CD14-positive monocyte (primary cell): ENCODE results near the gene CHRNA1. TPM values are rescaled to one million over a fixed set of nuclear protein-coding genes. Genes with fewer than 3 reads are reported as not detected.
"Not testable (repeated sequence)": the region's sequence is repeated elsewhere in the genome, so short reads cannot be mapped to it uniquely, and the experiment has no call there.

Experiments
- DNase-seq, 3 donors: peaks; one replicate each; pipeline ENCODE4 v3.0.0-alpha.2; 2011 to 2022
- H2AFZ ChIP-seq: 2 replicates; pipeline ENCODE4 v1.6.0; 2012; ENCODE audit warnings: mild to moderate bottlenecking, low read depth, low read length, inconsistent platforms; ENCODE audit not compliant: insufficient read depth, poor library complexity, severe bottlenecking
- H3K27ac ChIP-seq, 2 donors: 1 replicate in 1 of 2; 2 replicates in 1 of 2; pipeline ENCODE4 v1.5.1; 2012 to 2013; ENCODE audit warnings: low read length in 2 of 2, control low read depth in 1 of 2, inconsistent platforms in 1 of 2, low read depth in 1 of 2, mild to moderate bottlenecking in 1 of 2
- H3K27me3 ChIP-seq, 2 donors: one replicate each; pipeline versions ENCODE4 v1.6.0 to v1.6.1; 2011 to 2013; ENCODE audit warnings: low read length in 2 of 2; ENCODE audit not compliant: control insufficient read depth in 2 of 2, insufficient read depth in 2 of 2
- H3K36me3 ChIP-seq, 2 donors: replicated peaks in 1 of 2; 1 replicate in 1 of 2; 2 replicates in 1 of 2; pipeline versions ENCODE4 v1.5.1 to v1.6.1; 2012 to 2013; ENCODE audit warnings: low read length in 2 of 2, control low read depth in 1 of 2, inconsistent platforms in 1 of 2, mild to moderate bottlenecking in 1 of 2; ENCODE audit not compliant: insufficient read depth in 2 of 2, control insufficient read depth in 1 of 2
- H3K4me1 ChIP-seq, 2 donors: 1 replicate in 1 of 2; 2 replicates in 1 of 2; pipeline versions ENCODE4 v1.5.1 to v1.6.1; 2012 to 2013; ENCODE audit warnings: low read length in 2 of 2, control low read depth in 1 of 2, inconsistent platforms in 1 of 2, mild to moderate bottlenecking in 1 of 2, moderate library complexity in 1 of 2; ENCODE audit not compliant: insufficient read depth in 2 of 2, control insufficient read depth in 1 of 2
- H3K4me2 ChIP-seq: replicated peaks from 2 replicates; pipeline ENCODE3; 2012; ENCODE audit warnings: low read length, moderate library complexity, mild to moderate bottlenecking; ENCODE audit not compliant: poor library complexity, severe bottlenecking; ENCODE audit errors: extremely low read depth
- H3K4me3 ChIP-seq, 3 experiments: fragments of 200-600 bp in 1 of 3; sonication (generic) in 1 of 3; replicated peaks in 1 of 3; 1 replicate in 2 of 3; 2 replicates in 1 of 3; pipeline ENCODE4 v1.5.1; 2011 to 2013; ENCODE audit warnings: low read length in 3 of 3, mild to moderate bottlenecking in 3 of 3, control low read depth in 2 of 3, low read depth in 2 of 3, inconsistent platforms in 1 of 3, moderate library complexity in 1 of 3
- H3K79me2 ChIP-seq: 2 replicates; pipeline ENCODE4 v1.6.0; 2012; ENCODE audit warnings: mild to moderate bottlenecking, control low read depth, inconsistent platforms, low read length, moderate library complexity; ENCODE audit not compliant: insufficient read depth
- H3K9ac ChIP-seq: 2 replicates; pipeline ENCODE4 v1.6.0; 2017; ENCODE audit warnings: low read length, mild to moderate bottlenecking; ENCODE audit not compliant: insufficient read depth, poor library complexity, severe bottlenecking
- H3K9me3 ChIP-seq, 2 donors: replicated peaks in 1 of 2; 1 replicate in 1 of 2; 2 replicates in 1 of 2; pipeline versions ENCODE4 v1.5.1 to v1.6.1; 2012 to 2013; ENCODE audit warnings: low read length in 2 of 2, control low read depth in 1 of 2; ENCODE audit not compliant: control insufficient read depth in 1 of 2, insufficient read depth in 1 of 2
- H4K20me1 ChIP-seq: 2 replicates; pipeline ENCODE4 v1.6.0; 2012; ENCODE audit warnings: mild to moderate bottlenecking, low read length, control low read depth, moderate library complexity; ENCODE audit not compliant: insufficient read depth
- H3K27ac Mint-ChIP-seq, 7 donors: one replicate each; pipeline ENCODE4 v1.8.0; 2020; ENCODE audit warnings: mild to moderate bottlenecking in 7 of 7, mixed read lengths in 7 of 7, moderate library complexity in 6 of 7, inconsistent platforms in 2 of 7
- H3K27me3 Mint-ChIP-seq, 3 donors: one replicate each; pipeline ENCODE4 v1.8.0; 2021 to 2022; ENCODE audit warnings: low read depth in 3 of 3, mild to moderate bottlenecking in 3 of 3, mixed read lengths in 3 of 3, moderate library complexity in 3 of 3, inconsistent platforms in 1 of 3
- H3K36me3 Mint-ChIP-seq, 2 donors: one replicate each; pipeline ENCODE4 v1.8.0; 2020; ENCODE audit warnings: mixed read lengths in 2 of 2, inconsistent platforms in 1 of 2, mild to moderate bottlenecking in 1 of 2
- H3K4me1 Mint-ChIP-seq: one replicate; pipeline ENCODE4 v1.8.0; 2020; ENCODE audit warnings: mild to moderate bottlenecking, mixed read lengths
- H3K4me3 Mint-ChIP-seq, 2 donors: one replicate each; pipeline ENCODE4 v1.8.0; 2020; ENCODE audit warnings: mild to moderate bottlenecking in 2 of 2, mixed read lengths in 2 of 2, moderate library complexity in 1 of 2
- H3K9me3 Mint-ChIP-seq, 7 donors: one replicate each; pipeline ENCODE4 v1.8.0; 2020 to 2022; ENCODE audit warnings: mixed read lengths in 7 of 7, mild to moderate bottlenecking in 6 of 7, moderate library complexity in 6 of 7, inconsistent platforms in 2 of 7
- CTCF ChIP-seq: fragments of 200-600 bp; IDR thresholded peaks from one replicate; pipeline ENCODE4 v1.8.0; 2022; ENCODE audit warnings: antibody characterized with exemption, mild to moderate bottlenecking
- WGBS: methylation state at CpG from one replicate; pipeline ENCODE4 v1.1.5; 2013; ENCODE audit warnings: missing lambda C conversion rate; ENCODE audit not compliant: insufficient coverage; 5-methylcytosine and 5-hydroxymethylcytosine counted together
- intact Hi-C, 2 donors: fragments of 100-400 bp; cut with micrococcal nuclease; formaldehyde crosslinking; loops; one replicate each; pipeline versions ENCODE4 v1.15.0 to v1.15.1; 2023
- polyA plus RNA-seq, 3 donors: library from polyadenylated mRNA; depleted of rRNA in 1 of 3; unstranded in 2 of 3; stranded (reverse) in 1 of 3; fragments of 300-500 nt in 2 of 3; fragments of >200 nt in 1 of 3; fragmentation: Illumina TruSeq in 2 of 3; gene quantifications; 1 replicate in 2 of 3; 2 replicates in 1 of 3; pipeline ENCODE4 v1.2.3, GENCODE V29; 2012 to 2021

Gene CHRNA1
- polyA plus RNA-seq, 3 donors, result not detected

GRCh38 chr2:174711206-174711605 is 53.1 kb downstream of the CHRNA1 start:
- Mint-ChIP-seq H3K4me3 (no peak overlapping the region), H3K4me1 (peaks cover 5% of the 10 kb centered on the region), H3K9me3 (peaks cover 0 to 10% (median 5%) of the 10 kb centered on the region in 7 donors), H3K36me3 (no peaks in the 10 kb centered on the region), H3K27me3 (peaks cover 34 to 57% (median 41%) of the 10 kb centered on the region in 3 donors), H3K27ac (no peak overlapping the region)
- no peaks in the 10 kb centered on the region for H3K4me1 ChIP-seq
- no peak overlapping the region for H3K4me2 ChIP-seq
- peaks cover 5 to 21% of the 10 kb centered on the region in 2 donors for H3K27me3 ChIP-seq
- intact Hi-C loops, result no loop called here
- DNase-seq, result no peak
- no peaks in the 10 kb centered on the region for H3K36me3 ChIP-seq
- H2AFZ ChIP-seq, result no peak overlapping the region
- H3K27ac ChIP-seq, result no peak overlapping the region
- no peak overlapping the region for H3K4me3 ChIP-seq
- no peaks in the 10 kb centered on the region for H3K9me3 ChIP-seq
- H3K79me2 ChIP-seq, result no peaks in the 10 kb centered on the region
- no peak overlapping the region for H3K9ac ChIP-seq
- no peaks in the 10 kb centered on the region for H4K20me1 ChIP-seq
- TF ChIP-seq CTCF, result no peak
- 97% methylated on average over 3 of the region's 6 CpGs for WGBS

DNA sequence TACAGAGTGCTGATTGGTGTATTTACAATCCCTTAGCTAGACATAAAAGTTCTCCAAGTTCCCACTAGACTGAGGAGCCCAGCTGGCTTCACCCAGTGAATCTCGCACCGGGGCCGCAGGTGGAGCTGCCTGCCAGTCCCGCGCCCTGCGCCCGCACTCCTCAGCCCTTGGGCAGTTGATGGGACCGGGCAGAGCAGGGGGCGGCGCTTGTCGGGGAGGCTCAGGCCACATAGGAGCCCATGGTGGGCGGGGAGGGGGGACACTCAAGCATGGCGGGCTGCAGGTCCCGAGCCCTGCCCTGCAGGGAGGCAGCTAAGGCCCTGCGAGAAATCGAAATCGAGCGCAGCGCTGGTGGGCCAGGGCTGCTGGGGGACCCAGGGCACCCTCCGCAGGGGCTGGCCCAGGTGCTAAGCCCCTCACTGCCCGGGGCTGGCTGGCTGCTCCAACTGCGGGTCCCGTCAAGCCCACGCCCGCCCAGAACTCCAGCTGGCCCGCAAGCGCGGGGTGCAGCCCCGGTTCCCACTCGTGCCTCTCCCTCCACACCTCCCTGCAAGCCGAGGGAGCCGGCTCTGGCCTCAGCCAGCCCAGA is 54.8 kb downstream of the CHRNA1 start:
- DNase-seq, H3K36me3 ChIP-seq, H3K4me2 ChIP-seq, H3K4me3 Mint-ChIP-seq, H3K79me2 ChIP-seq, H3K9me3 ChIP-seq, H3K4me3 ChIP-seq, H4K20me1 ChIP-seq, H3K36me3 Mint-ChIP-seq, H2AFZ ChIP-seq, H3K27ac Mint-ChIP-seq, H3K9ac ChIP-seq, H3K27ac ChIP-seq, H3K9me3 Mint-ChIP-seq, intact Hi-C loops: not testable (repeated sequence)
- peaks cover 23 to 47% (median 26%) of the 10 kb centered on the region in 3 donors for H3K27me3 Mint-ChIP-seq
- H3K4me1 ChIP-seq, result peaks cover 10 to 13% of the 10 kb centered on the region in 2 donors
- WGBS, result 97% methylated on average over 30 of the region's 32 CpGs
- peaks cover 3 to 12% of the 10 kb centered on the region in 2 donors for H3K27me3 ChIP-seq
- peaks cover 14% of the 10 kb centered on the region for H3K4me1 Mint-ChIP-seq
